Measurements from ENCODE around the gene ERP44. TPM values are rescaled to one million over a fixed set of nuclear protein-coding genes. Genes with fewer than 3 reads are reported as not detected.

ERP44 gene
- polyA plus RNA-seq, 3 donors: 18.4 to 74.0 (median 66.3) TPM

DNA sequence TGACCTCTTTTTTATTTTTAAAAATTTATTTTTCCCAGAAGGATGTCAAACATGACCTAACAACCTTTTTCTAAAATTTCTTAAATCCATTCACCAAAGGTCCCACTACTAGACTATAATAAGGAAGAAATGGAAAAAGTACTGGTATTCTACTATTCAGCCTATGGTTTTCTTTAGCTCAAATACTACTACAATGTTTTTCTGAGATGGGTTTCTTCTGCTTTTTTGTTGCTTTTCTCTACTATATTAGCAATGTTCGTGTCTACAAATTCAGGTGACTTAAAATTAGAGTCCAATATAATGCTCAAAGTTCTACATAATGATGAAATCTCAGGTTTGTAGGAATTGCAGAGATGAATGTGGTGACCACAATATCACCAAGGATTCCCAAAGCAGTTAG, 7.9 kb downstream of the ERP44 start:
- Histone ChIP-seq H4K20me1 (ENCODE audit: insufficient read depth, low read length) (peaks cover 100% of the 10 kb centered on the region), H3K4me2 (replicated peaks; ENCODE audit: extremely low read depth, low read length, poor library complexity, severe bottlenecking) (no peak overlapping the region), H3K27ac (ENCODE audit: low read depth in 1 of 2, low read length in 2 of 2) (no peak overlapping the region), H3K27me3 (ENCODE audit: control insufficient read depth in 2 of 2, insufficient read depth in 2 of 2, low read length in 2 of 2) (no peaks in the 10 kb centered on the region), H3K9me3 (replicated peaks in 1 of 2; ENCODE audit: control insufficient read depth in 1 of 2, insufficient read depth in 1 of 2, low read length in 2 of 2) (no peaks in the 10 kb centered on the region), H3K36me3 (replicated peaks in 1 of 2; ENCODE audit: control insufficient read depth in 1 of 2, insufficient read depth in 2 of 2, low read length in 2 of 2) (no peaks in the 10 kb centered on the region), H3K79me2 (ENCODE audit: insufficient read depth, low read length) (peaks cover 100% of the 10 kb centered on the region), H3K4me1 (ENCODE audit: control insufficient read depth in 1 of 2, insufficient read depth in 2 of 2, low read length in 2 of 2) (peaks cover 5 to 10% of the 10 kb centered on the region in 2 donors), H3K9ac (ENCODE audit: insufficient read depth, low read length, poor library complexity, severe bottlenecking) (no peak overlapping the region), H3K4me3 (replicated peaks in 1 of 3; ENCODE audit: low read depth in 2 of 3, low read length in 3 of 3) (no peak overlapping the region), H2AFZ (ENCODE audit: insufficient read depth, low read depth, low read length, poor library complexity, severe bottlenecking) (no peak overlapping the region)
- H3K27me3 Mint-ChIP-seq (ENCODE audit: low read depth in 3 of 3): peaks cover 0 to 4% (median 0%) of the 10 kb centered on the region in 3 donors
- no peaks in the 10 kb centered on the region for H3K9me3 Mint-ChIP-seq
- no CpG with 5 or more reads among the region's 1 CpG for WGBS (ENCODE audit: insufficient coverage)
- no peak overlapping the region for H3K4me3 Mint-ChIP-seq
- no peak for DNase-seq
- H3K36me3 Mint-ChIP-seq: peaks cover 2 to 9% of the 10 kb centered on the region in 2 donors
- H3K27ac Mint-ChIP-seq: peak overlapping the region in 1 of 7 donors; percentile 38
- intact Hi-C loops (cut with micrococcal nuclease): loop anchor here in 1 of 2 donors (10.0 kb wide), 3 partner anchors 266 to 1304 kb away; partner anchors contain the start of genes MRPL50, NR4A3 and ZNF189
- H3K4me1 Mint-ChIP-seq: peaks cover 42% of the 10 kb centered on the region
- no peak for TF ChIP-seq CTCF (IDR thresholded peaks at IDR 0.05)

DNA sequence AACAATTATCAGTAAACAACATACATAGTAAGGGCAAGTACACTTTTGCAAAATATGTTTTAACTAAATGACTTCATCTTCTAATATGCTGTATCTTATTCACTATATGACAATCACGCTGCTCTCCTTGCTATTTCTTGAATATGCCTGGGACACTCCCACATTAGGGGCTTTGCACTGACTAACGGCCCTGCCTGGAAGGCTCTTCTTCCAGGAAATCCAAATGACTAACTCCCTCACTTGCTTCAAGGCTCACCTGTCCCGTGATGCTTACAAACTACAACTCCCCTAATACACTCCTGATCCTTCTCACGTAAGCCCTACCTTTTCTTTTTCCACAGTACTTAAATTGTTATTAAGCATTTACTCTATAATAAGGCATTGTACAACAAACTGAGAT, 10.6 kb downstream of the ERP44 start:
- Mint-ChIP-seq H3K4me3 (no peak overlapping the region), H3K36me3 (peaks cover 0 to 6% of the 10 kb centered on the region in 2 donors), H3K27ac (peak overlapping the region in 2 of 7 donors; percentile 32 to 45), H3K9me3 (no peaks in the 10 kb centered on the region), H3K27me3 (ENCODE audit: low read depth in 3 of 3) (peaks cover 0 to 1% (median 0%) of the 10 kb centered on the region in 3 donors), H3K4me1 (peaks cover 44% of the 10 kb centered on the region)
- H3K27ac ChIP-seq (ENCODE audit: low read depth in 1 of 2, low read length in 2 of 2): no peak overlapping the region
- H3K4me2 ChIP-seq (replicated peaks; ENCODE audit: extremely low read depth, low read length, poor library complexity, severe bottlenecking): no peak overlapping the region
- intact Hi-C loops (cut with micrococcal nuclease): no loop called here
- peaks cover 5 to 10% of the 10 kb centered on the region in 2 donors for H3K4me1 ChIP-seq (ENCODE audit: control insufficient read depth in 1 of 2, insufficient read depth in 2 of 2, low read length in 2 of 2)
- no peaks in the 10 kb centered on the region for H3K27me3 ChIP-seq (ENCODE audit: control insufficient read depth in 2 of 2, insufficient read depth in 2 of 2, low read length in 2 of 2)
- DNase-seq: no peak
- 85% methylated on average over 3 of the region's 4 CpGs for WGBS (ENCODE audit: insufficient coverage)
- H2AFZ ChIP-seq (ENCODE audit: insufficient read depth, low read depth, low read length, poor library complexity, severe bottlenecking): no peak overlapping the region
- peaks cover 100% of the 10 kb centered on the region for H3K79me2 ChIP-seq (ENCODE audit: insufficient read depth, low read length)
- H3K36me3 ChIP-seq (replicated peaks in 1 of 2; ENCODE audit: control insufficient read depth in 1 of 2, insufficient read depth in 2 of 2, low read length in 2 of 2): no peaks in the 10 kb centered on the region
- no peak overlapping the region for H3K4me3 ChIP-seq (replicated peaks in 1 of 3; ENCODE audit: low read depth in 2 of 3, low read length in 3 of 3)
- TF ChIP-seq CTCF (IDR thresholded peaks at IDR 0.05): no peak
- H3K9ac ChIP-seq (ENCODE audit: insufficient read depth, low read length, poor library complexity, severe bottlenecking): no peak overlapping the region
- no peaks in the 10 kb centered on the region for H3K9me3 ChIP-seq (replicated peaks in 1 of 2; ENCODE audit: control insufficient read depth in 1 of 2, insufficient read depth in 1 of 2, low read length in 2 of 2)
- H4K20me1 ChIP-seq (ENCODE audit: insufficient read depth, low read length): peaks cover 100% of the 10 kb centered on the region

Data from CD14-positive monocyte (primary cell).